Body of pancreas (tissue), 4 donors: ENCODE data around the gene ATRNL1.

Source experiments
- POLR2A ChIP-seq, 3 donors: fragments of 450-650 bp; IDR thresholded peaks; one replicate each; pipeline ENCODE4 v1.6.1; 2016; ENCODE audit warnings: antibody characterized with exemption in 3 of 3, mild to moderate bottlenecking in 2 of 3
- TF ChIP-seq, protein P1 (sequence below), 7 experiments: fragments of 450-650 bp in 4 of 7; fragments of 200-600 bp in 3 of 7; sonication (generic) in 3 of 7; IDR thresholded peaks; one replicate each; pipeline ENCODE4 v1.5.1; 2016 to 2019; ENCODE audit warnings: antibody characterized with exemption in 7 of 7

DNA sequence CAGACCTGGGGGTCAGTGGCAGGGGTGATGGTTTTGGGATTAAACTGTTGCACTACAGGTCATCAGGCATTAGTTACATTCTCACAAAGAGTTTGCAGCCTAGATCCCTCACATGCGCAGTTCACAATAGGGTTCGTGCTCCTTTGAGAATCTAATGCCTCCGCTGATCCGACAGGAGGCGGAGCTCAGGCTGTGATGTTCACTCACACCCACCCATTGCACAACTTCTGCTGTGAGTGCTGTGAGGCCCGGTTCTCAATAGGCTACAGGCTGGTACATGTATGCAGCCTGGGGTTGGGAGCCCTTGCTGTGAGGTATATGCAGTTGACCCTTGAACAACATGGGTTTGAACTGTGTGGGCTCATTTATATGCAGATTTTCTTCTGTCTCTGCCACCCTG lies 763.4 kb downstream of the ATRNL1 start:
- no peak for TF ChIP-seq POLR2A (IDR thresholded peaks at IDR 0.05)
- TF ChIP-seq, protein P1, sequence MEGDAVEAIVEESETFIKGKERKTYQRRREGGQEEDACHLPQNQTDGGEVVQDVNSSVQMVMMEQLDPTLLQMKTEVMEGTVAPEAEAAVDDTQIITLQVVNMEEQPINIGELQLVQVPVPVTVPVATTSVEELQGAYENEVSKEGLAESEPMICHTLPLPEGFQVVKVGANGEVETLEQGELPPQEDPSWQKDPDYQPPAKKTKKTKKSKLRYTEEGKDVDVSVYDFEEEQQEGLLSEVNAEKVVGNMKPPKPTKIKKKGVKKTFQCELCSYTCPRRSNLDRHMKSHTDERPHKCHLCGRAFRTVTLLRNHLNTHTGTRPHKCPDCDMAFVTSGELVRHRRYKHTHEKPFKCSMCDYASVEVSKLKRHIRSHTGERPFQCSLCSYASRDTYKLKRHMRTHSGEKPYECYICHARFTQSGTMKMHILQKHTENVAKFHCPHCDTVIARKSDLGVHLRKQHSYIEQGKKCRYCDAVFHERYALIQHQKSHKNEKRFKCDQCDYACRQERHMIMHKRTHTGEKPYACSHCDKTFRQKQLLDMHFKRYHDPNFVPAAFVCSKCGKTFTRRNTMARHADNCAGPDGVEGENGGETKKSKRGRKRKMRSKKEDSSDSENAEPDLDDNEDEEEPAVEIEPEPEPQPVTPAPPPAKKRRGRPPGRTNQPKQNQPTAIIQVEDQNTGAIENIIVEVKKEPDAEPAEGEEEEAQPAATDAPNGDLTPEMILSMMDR (IDR thresholded peaks at IDR 0.05), result no peak
